Activated T-helper 1 cell treated with anti-CD3 and anti-CD28 coated beads, Interleukin-12 subunit alpha, Interleukin-12 subunit beta, Interleukin-2, Interleukin-4 antibody, amounts not matched to agents 30 ng/mL and 10 ng/mL and 1 ng/mL, durations not matched to agents 14 hours and 24 hours and 36 hours (primary cell): ENCODE measurements around the gene ATG9B. TPM values are rescaled to one million over a fixed set of nuclear protein-coding genes. Genes with fewer than 3 reads are reported as not detected.

Experiments
- DNase-seq: peaks from one replicate; pipeline ENCODE4 v3.0.0; 2021; ENCODE audit warnings: low spot score
- H3K27ac Mint-ChIP-seq: one replicate; pipeline ENCODE4 v1.8.0; 2021; ENCODE audit warnings: mild to moderate bottlenecking, mixed read lengths
- H3K27me3 Mint-ChIP-seq: one replicate; pipeline ENCODE4 v1.8.0; 2022; ENCODE audit warnings: mild to moderate bottlenecking, moderate library complexity, mixed read lengths; ENCODE audit not compliant: insufficient read depth
- H3K36me3 Mint-ChIP-seq: one replicate; pipeline ENCODE4 v1.8.0; 2021; ENCODE audit warnings: low read depth, mixed read lengths
- H3K4me1 Mint-ChIP-seq: one replicate; pipeline ENCODE4 v1.8.0; 2021; ENCODE audit warnings: low read depth, mixed read lengths
- H3K4me3 Mint-ChIP-seq: one replicate; pipeline ENCODE4 v1.8.0; 2021; ENCODE audit warnings: mild to moderate bottlenecking, moderate library complexity, mixed read lengths
- H3K9me3 Mint-ChIP-seq: one replicate; pipeline ENCODE4 v1.8.0; 2021; ENCODE audit warnings: mixed read lengths
- intact Hi-C: fragments of 100-400 bp; cut with micrococcal nuclease; formaldehyde crosslinking; loops from one replicate; pipeline ENCODE4 v1.15.1; 2024
- total RNA-seq: library from RNA; stranded (reverse); gene quantifications from 2 replicates; pipeline ENCODE4 v1.2.3, GENCODE V29; 2022

The ATG9B gene
- total RNA-seq, 1 donor from 2014 or later, result 6.3 TPM

- Mint-ChIP-seq H3K27me3 (peaks cover 50% of the 10 kb centered on the region), H3K4me1 (peaks cover 25% of the 10 kb centered on the region), H3K36me3 (no peaks in the 10 kb centered on the region), H3K9me3 (peaks cover 5% of the 10 kb centered on the region), H3K4me3 (no peak overlapping the region), H3K27ac (no peak overlapping the region)
- DNase-seq, result no peak
- intact Hi-C loops, result loop anchor here (1.0 to 10.0 kb wide), 2 partner anchors 23 to 541 kb away; no protein-coding TSS in a partner anchor
Observed at GRCh38 chr7:150986099-150986512, 38.2 kb downstream of the ATG9B start.

GRCh38 chr7:150983893-150984368 lies 40.4 kb downstream of the ATG9B start:
- peaks cover 63% of the 10 kb centered on the region for H3K27me3 Mint-ChIP-seq
- intact Hi-C loops, result loop anchor here (10.0 kb wide), 1 partner anchor 539 kb away; no protein-coding TSS in a partner anchor
- no peaks in the 10 kb centered on the region for H3K9me3 Mint-ChIP-seq

GRCh38 chr7:150982351-150982750 lies 41.9 kb downstream of the ATG9B start:
- H3K9me3 Mint-ChIP-seq, result no peaks in the 10 kb centered on the region
- H3K36me3 Mint-ChIP-seq, result peaks cover 1% of the 10 kb centered on the region
- H3K27ac Mint-ChIP-seq, result no peak overlapping the region
- peaks cover 55% of the 10 kb centered on the region for H3K27me3 Mint-ChIP-seq
- peaks cover 17% of the 10 kb centered on the region for H3K4me1 Mint-ChIP-seq
- H3K4me3 Mint-ChIP-seq, result no peak overlapping the region
- intact Hi-C loops, result loop anchor here (10.0 kb wide), 1 partner anchor 538 kb away; no protein-coding TSS in a partner anchor
- DNase-seq, result no peak

More at GRCh38 chr7:150983893-150984368, 40.4 kb downstream of the ATG9B start:
- DNase-seq, result no peak
- H3K4me3 Mint-ChIP-seq, result no peak overlapping the region
- H3K36me3 Mint-ChIP-seq, result no peaks in the 10 kb centered on the region
- H3K27ac Mint-ChIP-seq, result no peak overlapping the region
- peaks cover 23% of the 10 kb centered on the region for H3K4me1 Mint-ChIP-seq

GRCh38 chr7:150981644-150982043 lies 42.6 kb downstream of the ATG9B start:
- Mint-ChIP-seq H3K4me3 (no peak overlapping the region), H3K4me1 (peaks cover 24% of the 10 kb centered on the region), H3K27me3 (peaks cover 62% of the 10 kb centered on the region), H3K27ac (no peak overlapping the region), H3K9me3 (no peaks in the 10 kb centered on the region), H3K36me3 (peaks cover 4% of the 10 kb centered on the region)
- intact Hi-C loops, result loop anchor here (10.0 kb wide), 1 partner anchor 537 kb away; no protein-coding TSS in a partner anchor
- DNase-seq, result no peak

GRCh38 chr7:150980663-150981062 lies 43.6 kb downstream of the ATG9B start:
- H3K4me3 Mint-ChIP-seq, result peak overlapping the region; percentile 10
- no peaks in the 10 kb centered on the region for H3K9me3 Mint-ChIP-seq
- no peak overlapping the region for H3K27ac Mint-ChIP-seq
- H3K36me3 Mint-ChIP-seq, result peaks cover 4% of the 10 kb centered on the region
- peaks cover 67% of the 10 kb centered on the region for H3K27me3 Mint-ChIP-seq
- no peak for DNase-seq
- peaks cover 18% of the 10 kb centered on the region for H3K4me1 Mint-ChIP-seq
- intact Hi-C loops, result loop anchor here (10.0 kb wide), 1 partner anchor 536 kb away; no protein-coding TSS in a partner anchor

- intact Hi-C loops, result loop anchor here (5.0 to 10.0 kb wide), 2 partner anchors 32 to 535 kb away; no protein-coding TSS in a partner anchor
- Mint-ChIP-seq H3K36me3 (peaks cover 4% of the 10 kb centered on the region), H3K4me3 (no peak overlapping the region), H3K9me3 (no peaks in the 10 kb centered on the region), H3K27me3 (peaks cover 65% of the 10 kb centered on the region), H3K4me1 (peaks cover 21% of the 10 kb centered on the region), H3K27ac (no peak overlapping the region)
- DNase-seq, result no peak
Observed at GRCh38 chr7:150979713-150980390, 44.4 kb downstream of the ATG9B start.

GRCh38 chr7:150978126-150978789 lies 46.0 kb downstream of the ATG9B start, which contains the start of gene KCNH2:
TSS of gene KCNH2 (minus strand) at chr7:150978321. CDS start at chr7:150977913, 408 bp downstream.
- Mint-ChIP-seq H3K36me3 (peaks cover 4% of the 10 kb centered on the region), H3K4me3 (peak within 1 kb of the TSS; percentile 84), H3K27ac (peak within 1 kb of the TSS; percentile 73), H3K9me3 (no peaks in the 10 kb centered on the region), H3K4me1 (peaks cover 29% of the 10 kb centered on the region), H3K27me3 (peaks cover 56% of the 10 kb centered on the region)
- no peak for DNase-seq
- intact Hi-C loops, result loop anchor here (5.0 kb wide), 1 partner anchor 34 kb away; no protein-coding TSS in a partner anchor

GRCh38 chr7:150977382-150978125 lies 46.7 kb downstream of the ATG9B start:
- H3K27me3 Mint-ChIP-seq, result peaks cover 50% of the 10 kb centered on the region
- DNase-seq, result no peak
- peaks cover 29% of the 10 kb centered on the region for H3K4me1 Mint-ChIP-seq
- intact Hi-C loops, result loop anchor here (1.0 to 5.0 kb wide), 2 partner anchors 35 to 106 kb away; partner anchors contain the start of gene TMUB1
- no peak overlapping the region for H3K27ac Mint-ChIP-seq
- peaks cover 4% of the 10 kb centered on the region for H3K36me3 Mint-ChIP-seq
- no peaks in the 10 kb centered on the region for H3K9me3 Mint-ChIP-seq
- H3K4me3 Mint-ChIP-seq, result peak overlapping the region; percentile 84

GRCh38 chr7:150976529-150977381 lies 47.5 kb downstream of the ATG9B start:
- H3K9me3 Mint-ChIP-seq, result no peaks in the 10 kb centered on the region
- intact Hi-C loops, result loop anchor here (1.0 to 5.0 kb wide), 2 partner anchors 36 to 107 kb away; partner anchors contain the start of gene TMUB1

GRCh38 chr7:150975536-150976319 lies 48.6 kb downstream of the ATG9B start:
- Mint-ChIP-seq H3K27ac (peak overlapping the region; percentile 58), H3K9me3 (no peaks in the 10 kb centered on the region), H3K4me3 (peak overlapping the region; percentile 75), H3K4me1 (peaks cover 29% of the 10 kb centered on the region), H3K36me3 (peaks cover 4% of the 10 kb centered on the region), H3K27me3 (peaks cover 32% of the 10 kb centered on the region)
- DNase-seq, result no peak
- intact Hi-C loops, result loop anchor here (2.0 to 5.0 kb wide), 2 partner anchors 37 to 53 kb away; partner anchors contain the start of gene ABCB8

More at GRCh38 chr7:150976529-150977381, 47.5 kb downstream of the ATG9B start:
- Mint-ChIP-seq H3K4me3 (peak overlapping the region; percentile 84), H3K27ac (no peak overlapping the region), H3K36me3 (peaks cover 4% of the 10 kb centered on the region), H3K27me3 (peaks cover 42% of the 10 kb centered on the region), H3K4me1 (peaks cover 29% of the 10 kb centered on the region)
- no peak for DNase-seq
